GM13976 (cell line): ENCODE data around the gene CDK5RAP2.
"Not testable (repeated sequence)": the region's sequence is repeated elsewhere in the genome, so short reads cannot be mapped to it uniquely, and the experiment has no call there.

Experiments
- DNase-seq: peaks from one replicate; pipeline ENCODE4 v3.0.0; 2012; ENCODE audit warnings: low spot score
- CTCF ChIP-seq: IDR thresholded peaks from 2 replicates; pipeline ENCODE4 v1.5.1; 2012; ENCODE audit warnings: borderline replicate concordance, mild to moderate bottlenecking; ENCODE audit not compliant: insufficient read depth; ENCODE audit errors: extremely low read depth, missing control alignments, control extremely low read depth
- in situ Hi-C: fragments of 300-500 bp; cut with MboI; formaldehyde crosslinking; loops from one replicate; pipeline ENCODE4 v1.12.0; 2022; ENCODE audit warnings: low sequenced_read_pairs, mixed read lengths, inconsistent platforms; ENCODE audit not compliant: unreplicated experiment

The CDK5RAP2 gene

DNA sequence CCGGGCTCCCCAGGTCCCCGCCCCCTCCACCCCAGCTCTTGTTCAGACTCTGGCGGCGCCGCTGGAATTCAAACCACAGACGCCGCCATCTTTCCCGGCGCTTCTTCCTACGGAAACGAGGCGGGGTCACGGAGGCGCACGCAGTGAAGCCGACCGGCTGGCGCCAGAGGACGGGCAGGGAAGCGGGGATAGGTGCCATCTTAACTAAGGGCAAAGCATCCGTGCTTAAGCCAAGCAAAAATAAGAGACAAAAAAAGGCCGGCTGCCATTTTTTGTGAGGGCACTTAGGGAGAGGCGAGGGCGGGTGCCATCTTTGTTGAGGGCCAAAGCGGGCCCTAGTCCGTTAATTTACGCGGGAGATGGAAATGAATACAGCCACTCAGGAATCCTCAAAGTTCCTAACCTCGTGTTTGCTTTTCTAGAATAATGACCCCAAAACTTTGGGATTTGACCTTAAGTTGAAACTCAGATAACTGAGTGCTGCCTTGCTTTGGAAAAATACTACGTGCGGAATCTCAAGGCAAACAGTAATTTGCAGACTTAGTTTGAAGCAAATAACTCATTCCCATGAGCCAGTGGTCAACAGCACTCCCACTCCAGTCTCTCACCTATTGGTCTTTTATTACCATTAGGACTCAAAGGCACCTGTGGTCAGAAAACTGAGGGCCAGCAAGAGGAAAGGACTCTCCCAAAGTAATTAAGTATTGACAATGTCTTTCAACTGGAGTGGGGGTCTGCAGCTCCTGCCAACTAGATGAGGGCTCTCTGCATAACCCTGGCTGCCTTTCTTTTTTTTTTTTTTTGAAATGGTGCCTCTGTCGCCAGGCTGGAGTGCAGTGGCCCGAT, at the start of gene CDK5RAP2:
Gene CDK5RAP2, minus strand, starts transcription at position 117 of the 846 bp plus-strand sequence. CDS start 189 bp downstream, outside the sequence.
- no peak for TF ChIP-seq CTCF
- peak; percentile 95 for DNase-seq
- in situ Hi-C loops, result no loop called here

DNA sequence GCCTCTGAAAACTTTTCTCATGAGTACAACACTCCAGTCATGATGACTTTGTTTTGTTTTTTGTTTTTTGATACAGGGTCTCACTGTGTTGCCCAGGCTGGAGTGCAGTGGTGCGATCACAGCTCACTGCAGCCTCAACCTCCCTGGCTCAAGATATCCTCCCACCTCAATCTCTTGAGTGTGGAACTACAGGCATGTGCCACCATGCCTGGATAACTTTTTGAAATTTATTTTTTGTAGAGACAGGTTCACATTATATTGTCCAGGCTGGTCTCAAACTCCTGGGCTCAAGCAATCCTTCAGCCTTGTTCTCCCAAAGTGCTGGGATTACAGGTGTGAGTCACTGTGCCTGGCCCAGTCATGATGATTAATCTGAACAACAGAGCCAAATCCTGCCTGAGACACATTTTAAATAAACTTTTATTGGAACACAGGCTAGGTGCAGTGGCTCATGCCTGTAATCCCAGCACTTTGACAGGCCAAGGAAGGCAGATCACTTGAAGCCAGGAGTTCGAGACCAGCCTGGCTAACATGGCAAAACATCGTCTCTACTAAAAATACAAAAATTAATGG, 49.0 kb upstream of the CDK5RAP2 start:
- in situ Hi-C loops, DNase-seq: not testable (repeated sequence)

- in situ Hi-C loops, result no loop called here
- DNase-seq, result no peak
- TF ChIP-seq CTCF, result no peak
These were observed 48.4 kb upstream of the CDK5RAP2 start for GRCh38 chr9:120628207-120628924.

- DNase-seq, result no peak
- no peak for TF ChIP-seq CTCF
- in situ Hi-C loops, result no loop called here
These were observed 47.1 kb upstream of the CDK5RAP2 start for GRCh38 chr9:120627073-120627472.

GRCh38 chr9:120626512-120626911, 46.5 kb upstream of the CDK5RAP2 start:
- TF ChIP-seq CTCF, result no peak

GRCh38 chr9:120625222-120625621, 45.3 kb upstream of the CDK5RAP2 start:
- in situ Hi-C loops, result no loop called here
- no peak for DNase-seq
- no peak for TF ChIP-seq CTCF

More at GRCh38 chr9:120626512-120626911, 46.5 kb upstream of the CDK5RAP2 start:
- in situ Hi-C loops, result no loop called here
- no peak for DNase-seq

DNA sequence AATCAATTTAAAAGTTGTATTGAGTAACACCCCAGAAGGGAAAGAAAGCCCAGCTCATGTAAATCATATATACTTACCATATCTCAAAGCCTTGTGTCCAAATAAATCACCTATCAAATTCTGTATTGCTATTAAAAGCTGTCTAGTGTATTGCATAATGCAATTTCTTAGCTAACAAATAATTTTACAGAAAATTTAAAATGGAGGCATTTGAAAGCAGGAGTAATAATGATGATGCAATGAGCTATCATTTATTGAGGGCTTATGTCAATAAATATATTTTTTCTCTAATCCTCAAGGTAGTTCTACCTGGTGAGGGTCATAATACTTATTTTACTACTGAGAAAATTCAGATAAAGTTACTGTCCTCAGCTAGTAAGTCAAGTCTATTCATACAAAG, 42.8 kb upstream of the CDK5RAP2 start:
- no peak for DNase-seq
- no peak for TF ChIP-seq CTCF
- in situ Hi-C loops, result no loop called here
